Adrenal gland (tissue), 12 donors: ENCODE measurements around the gene NR2E1. TPM values are rescaled to one million over a fixed set of nuclear protein-coding genes. Genes with fewer than 3 reads are reported as not detected.

Experiments
- DNase-seq, 7 donors: peaks; one replicate each; pipeline ENCODE4 v3.0.0-alpha.2; 2019 to 2020
- H3K27ac ChIP-seq, 5 donors: fragments of 200-600 bp; sonication (generic) in 4 of 5; 1 replicate in 3 of 5; 2 replicates in 2 of 5; pipeline versions ENCODE4 v1.5.1 to v1.8.0; 2016 to 2020; ENCODE audit warnings: mild to moderate bottlenecking in 1 of 5
- H3K27me3 ChIP-seq: fragments of 200-600 bp; 2 replicates; pipeline ENCODE4 v1.8.0; 2021
- H3K36me3 ChIP-seq, 2 donors: fragments of 200-600 bp; replicated peaks in 1 of 2; 1 replicate in 1 of 2; 2 replicates in 1 of 2; pipeline versions ENCODE4 v1.5.1 to v1.8.0; 2018 to 2022
- H3K4me1 ChIP-seq, 2 donors: fragments of 200-600 bp; replicated peaks in 1 of 2; 1 replicate in 1 of 2; 2 replicates in 1 of 2; pipeline versions ENCODE4 v1.5.1 to v1.8.0; 2018 to 2021
- H3K4me3 ChIP-seq, 4 donors: fragments of 200-600 bp; sonication (generic) in 3 of 4; one replicate each; pipeline ENCODE4 v1.5.1; 2016 to 2018
- H3K9me3 ChIP-seq, 3 donors: fragments of 200-600 bp; sonication (generic) in 1 of 3; replicated peaks in 1 of 3; 1 replicate in 2 of 3; 2 replicates in 1 of 3; pipeline versions ENCODE4 v1.5.1 to v1.8.0; 2016 to 2021
- CTCF ChIP-seq, 6 experiments: fragments of 450-650 bp in 4 of 6; fragments of 200-600 bp in 2 of 6; sonication (generic) in 1 of 6; IDR thresholded peaks; 1 replicate in 5 of 6; 2 replicates in 1 of 6; pipeline versions ENCODE4 v1.5.1 to v1.8.0; 2016 to 2021; ENCODE audit warnings: antibody characterized with exemption in 6 of 6, mild to moderate bottlenecking in 2 of 6, moderate library complexity in 1 of 6
- POLR2A ChIP-seq, 2 donors: fragments of 450-650 bp; IDR thresholded peaks; one replicate each; pipeline ENCODE4 v1.6.1; 2017; ENCODE audit warnings: antibody characterized with exemption in 2 of 2, mild to moderate bottlenecking in 2 of 2, moderate library complexity in 1 of 2
- WGBS, 4 donors: extraction: QIAGEN DNeasy Blood & Tissue Kit in 2 of 4; methylation state at CpG; one replicate each; pipeline versions ENCODE4 v1.1.5 to v1.1.7; 2013 to 2017; 5-methylcytosine and 5-hydroxymethylcytosine counted together
- intact Hi-C, 2 donors: fragments of 100-400 bp; cut with DNase I; formaldehyde crosslinking; loops; one replicate each; pipeline versions ENCODE4 v1.14.1 to v1.15.0; 2022 to 2023
- polyA plus RNA-seq, 3 donors: library from polyadenylated mRNA; stranded (reverse); fragments of 200-250 nt in 2 of 3; fragments of 350-450 nt in 1 of 3; fragmentation: Illumina TruSeq in 1 of 3; extraction: RNeasy Lipid Tissue Mini Kit (QIAGEN cat#74804) in 1 of 3; gene quantifications; one replicate each; pipeline ENCODE4 v1.2.3, GENCODE V29; 2013 to 2014
- total RNA-seq, 9 donors: library from RNA; depleted of rRNA in 4 of 9; stranded (reverse); fragments of >200 nt in 4 of 9; fragments of 120-200 nt in 1 of 9; fragmentation: NEBNext Ultra II Directional in 1 of 9; extraction: Animal tissue kit (Norgen Biotek cat#: 25700) in 1 of 9; gene quantifications; one replicate each; pipeline versions ENCODE4 v1.1.0 to v1.2.4, GENCODE V29; 2013 to 2023
- donor health status: healthy with polysubstance abuse.
- donor health status: Bipolar disorder and iron deficiency.
- donor health status: DM: yes; HTN: yes; CAD: no.
- donor health status: DM: no; HTN: no; CAD: no.
- donor health status: DM: no; HTN: no; CAD: no.
- donor health status: DM: yes; HTN: yes; CAD: no.

The NR2E1 gene
- total and polyA plus RNA-seq, 12 donors = 0.08 to 2.3 (median 0.61) TPM; not detected in 3

DNA sequence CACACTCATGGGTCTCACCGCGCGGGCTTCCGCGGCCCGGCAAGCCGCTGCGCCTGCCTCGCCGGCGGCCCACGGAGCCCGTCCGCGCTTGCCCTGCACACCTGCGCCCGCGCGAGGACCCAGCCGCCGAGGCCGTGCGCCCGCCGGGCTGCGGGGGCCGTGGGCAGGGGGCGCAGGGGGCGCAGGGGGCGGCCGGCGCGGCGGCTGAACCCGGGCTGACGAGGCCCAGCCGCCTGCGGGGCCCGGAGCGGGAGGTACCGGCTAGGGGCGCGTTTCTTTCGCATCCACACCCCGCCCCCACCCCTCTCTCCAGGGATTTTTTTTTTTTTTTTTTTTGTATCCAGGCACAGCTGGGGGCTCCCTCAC is 47.5 kb upstream of the NR2E1 start:
- 0 to 2% (median 1%) methylated on average over 5 to 45 of the region's 45 CpGs for WGBS, 4 donors
- intact Hi-C loops = loop anchor here (5.0 to 10.0 kb wide), 4 partner anchors 44 to 406 kb away; partner anchors contain the start of gene SNX3 (in 2 of the 2)
- DNase-seq = no peak
- H3K4me3 ChIP-seq = peak overlapping the region in 2 of 4 donors; percentile 55 to 91
- H3K27ac ChIP-seq = no peak overlapping the region
- TF ChIP-seq POLR2A (IDR thresholded peaks at IDR 0.05) (no peak), CTCF (IDR thresholded peaks at IDR 0.05) (no peak)
- peaks cover 18% of the 10 kb centered on the region for H3K27me3 ChIP-seq
- H3K4me1 ChIP-seq = peaks cover 18 to 43% of the 10 kb centered on the region in 2 donors
- no peaks in the 10 kb centered on the region for H3K9me3 ChIP-seq
- no peaks in the 10 kb centered on the region for H3K36me3 ChIP-seq

DNA sequence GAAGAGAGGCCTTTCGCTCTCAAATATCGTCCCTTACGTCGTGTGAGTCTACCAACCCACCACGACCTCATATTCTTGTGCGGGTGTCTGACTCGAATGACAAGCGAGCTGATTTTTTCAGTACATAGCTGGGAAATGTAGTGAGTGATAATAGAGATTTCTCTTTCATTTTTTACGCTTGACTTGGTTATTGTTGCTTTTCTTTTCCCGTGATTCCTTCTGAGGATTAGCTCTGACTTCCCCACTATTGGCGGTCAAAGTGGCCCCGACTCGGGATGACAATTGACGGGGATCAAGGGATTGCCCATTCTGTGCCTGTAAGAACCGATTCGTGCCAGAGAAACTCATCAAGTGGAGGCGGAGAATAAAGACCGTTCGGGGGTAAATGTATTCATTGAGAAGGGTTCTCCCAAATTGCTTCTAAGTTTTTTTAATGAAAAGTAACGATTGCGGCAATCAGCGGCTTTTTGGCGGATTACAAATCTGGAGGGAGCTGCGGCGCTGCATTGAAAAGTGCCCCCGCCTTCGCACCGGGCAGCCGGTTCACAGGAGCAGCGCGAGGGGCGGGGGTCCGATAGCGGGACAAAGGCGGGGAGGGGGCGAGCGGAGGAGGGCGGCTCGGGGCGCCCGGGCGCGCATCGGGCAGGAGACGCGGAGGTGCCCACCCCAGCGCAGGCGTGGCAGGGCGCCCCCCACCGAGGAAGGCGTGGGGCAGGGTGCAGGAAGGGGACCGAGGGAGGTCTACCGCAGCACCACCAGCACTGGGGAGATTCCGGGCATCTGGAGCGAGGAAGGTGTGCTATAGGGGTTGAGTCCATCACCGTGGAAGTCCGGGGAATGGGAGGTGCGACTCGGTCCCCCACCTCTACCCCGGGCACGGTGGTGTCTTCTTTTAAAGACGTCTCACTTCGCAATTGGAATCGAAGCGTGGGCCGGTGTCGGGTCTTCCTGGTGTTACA is 46.7 kb upstream of the NR2E1 start:
- Histone ChIP-seq H3K4me1 (peaks cover 12 to 36% of the 10 kb centered on the region in 2 donors), H3K27ac (no peak overlapping the region), H3K27me3 (peaks cover 18% of the 10 kb centered on the region), H3K36me3 (no peaks in the 10 kb centered on the region), H3K9me3 (no peaks in the 10 kb centered on the region), H3K4me3 (peak overlapping the region in 2 of 4 donors; percentile 19 to 91)
- peak in 1 of 7 donors; percentile 8 for DNase-seq
- TF ChIP-seq CTCF (IDR thresholded peaks at IDR 0.05) (no peak), POLR2A (IDR thresholded peaks at IDR 0.05) (no peak)
- intact Hi-C loops = loop anchor here (5.0 to 10.0 kb wide), 4 partner anchors 43 to 406 kb away; partner anchors contain the start of gene SNX3 (in 2 of the 2)
- 7 to 13% (median 8%) methylated on average over 31 to 67 of the region's 67 CpGs for WGBS, 4 donors

DNA sequence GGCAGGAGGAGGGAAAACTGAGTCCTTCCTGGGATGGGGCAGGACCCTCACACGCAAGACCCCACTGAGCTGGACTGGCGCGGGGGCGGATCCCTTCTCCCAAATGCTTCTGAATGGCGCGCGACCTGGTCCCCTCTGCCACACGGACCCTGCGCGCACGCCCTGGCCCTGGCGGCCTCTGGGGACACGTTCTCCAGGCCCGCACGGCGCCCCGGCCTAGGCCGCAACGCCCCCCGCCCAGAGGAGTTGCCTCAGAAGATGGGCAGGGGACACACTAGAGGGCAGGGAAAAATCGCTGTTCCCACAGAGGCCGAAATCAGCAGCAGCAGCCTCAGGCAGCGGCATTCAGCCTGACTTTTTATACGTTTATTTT is 46.1 kb upstream of the NR2E1 start:
- no peak for DNase-seq
- Histone ChIP-seq H3K27ac (no peak overlapping the region), H3K4me1 (peaks cover 10 to 29% of the 10 kb centered on the region in 2 donors), H3K4me3 (no peak overlapping the region), H3K36me3 (no peaks in the 10 kb centered on the region), H3K27me3 (peaks cover 18% of the 10 kb centered on the region), H3K9me3 (no peaks in the 10 kb centered on the region)
- intact Hi-C loops = loop anchor here (5.0 to 10.0 kb wide), 4 partner anchors 43 to 405 kb away; partner anchors contain the start of gene SNX3 (in 2 of the 2)
- WGBS, 4 donors = 62 to 80% (median 68%) methylated on average over 9 to 24 of the region's 24 CpGs
- no peak for TF ChIP-seq POLR2A (IDR thresholded peaks at IDR 0.05)
- TF ChIP-seq CTCF (IDR thresholded peaks at IDR 0.05) = no peak

- Histone ChIP-seq H3K36me3 (no peaks in the 10 kb centered on the region), H3K27me3 (peaks cover 19% of the 10 kb centered on the region), H3K27ac (no peak overlapping the region), H3K9me3 (no peaks in the 10 kb centered on the region), H3K4me3 (no peak overlapping the region), H3K4me1 (peaks cover 8 to 24% of the 10 kb centered on the region in 2 donors)
- WGBS, 4 donors = 83 to 90% (median 87%) methylated on average over 12 of the region's 12 CpGs
- DNase-seq = no peak
- TF ChIP-seq POLR2A (IDR thresholded peaks at IDR 0.05) = no peak
- TF ChIP-seq CTCF (IDR thresholded peaks at IDR 0.05) = no peak
- intact Hi-C loops = no loop called here
Observed at GRCh38 chr6:108120311-108120710, 45.5 kb upstream of the NR2E1 start.
